DND-41 (cell line): Measurements from ENCODE around the gene CELA2B.

Source experiments
- EZH2 ChIP-seq: IDR thresholded peaks from 3 replicates; pipeline ENCODE4 v1.6.1; 2012; ENCODE audit warnings: borderline replicate concordance, low read depth, mild to moderate bottlenecking, moderate library complexity, low read length, inconsistent platforms; ENCODE audit not compliant: severe bottlenecking
- TF ChIP-seq, protein P1 (sequence below): IDR thresholded peaks from 2 replicates; pipeline ENCODE4 v1.5.1; 2012; ENCODE audit warnings: borderline replicate concordance, low read length, moderate library complexity, mild to moderate bottlenecking; ENCODE audit not compliant: poor library complexity, severe bottlenecking; ENCODE audit errors: extremely low read depth

DNA sequence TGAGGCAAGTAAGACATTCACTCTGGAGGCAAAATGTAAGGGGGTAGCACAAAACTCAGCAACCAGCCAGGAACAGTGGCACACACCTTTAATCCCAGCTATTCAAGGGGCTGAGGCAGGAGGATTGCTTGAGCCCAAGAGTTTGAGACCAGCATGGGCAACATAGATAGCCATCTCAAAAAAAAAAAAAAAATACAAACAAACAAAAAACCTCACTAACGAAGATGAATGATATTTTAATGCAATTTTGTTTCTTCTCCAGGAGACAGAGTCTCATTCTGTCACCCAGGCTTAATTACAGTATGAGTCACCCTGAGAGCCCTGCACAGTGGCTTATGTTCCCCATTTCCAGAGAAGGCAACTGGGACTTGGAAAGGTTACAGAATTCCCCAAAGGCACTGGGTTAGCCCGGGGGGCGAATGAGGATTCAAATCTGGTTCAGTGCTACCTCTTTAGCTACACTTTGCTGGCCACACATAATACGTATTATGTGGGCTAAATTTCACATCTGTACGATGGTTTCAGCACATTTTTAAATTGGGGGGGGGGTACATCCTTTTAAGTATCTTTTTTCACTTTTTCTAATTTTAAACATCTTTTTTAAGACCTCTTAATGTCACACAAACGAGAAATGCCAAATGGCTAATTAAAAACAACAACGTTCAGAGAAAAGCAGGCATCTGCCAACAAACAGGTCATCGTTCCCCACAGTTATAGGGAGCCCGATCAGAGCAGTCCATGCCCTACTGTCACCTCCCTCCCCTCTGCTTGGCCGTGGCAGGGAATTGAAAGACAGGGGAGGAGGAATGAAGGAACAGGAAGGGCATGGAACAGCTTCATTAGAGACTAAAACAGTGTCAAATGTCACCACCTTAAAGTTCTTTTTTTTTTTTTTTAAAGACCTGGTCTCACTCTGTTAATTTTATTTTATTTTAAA lies 15.9 kb upstream of the CELA2B start:
- TF ChIP-seq, protein P1, sequence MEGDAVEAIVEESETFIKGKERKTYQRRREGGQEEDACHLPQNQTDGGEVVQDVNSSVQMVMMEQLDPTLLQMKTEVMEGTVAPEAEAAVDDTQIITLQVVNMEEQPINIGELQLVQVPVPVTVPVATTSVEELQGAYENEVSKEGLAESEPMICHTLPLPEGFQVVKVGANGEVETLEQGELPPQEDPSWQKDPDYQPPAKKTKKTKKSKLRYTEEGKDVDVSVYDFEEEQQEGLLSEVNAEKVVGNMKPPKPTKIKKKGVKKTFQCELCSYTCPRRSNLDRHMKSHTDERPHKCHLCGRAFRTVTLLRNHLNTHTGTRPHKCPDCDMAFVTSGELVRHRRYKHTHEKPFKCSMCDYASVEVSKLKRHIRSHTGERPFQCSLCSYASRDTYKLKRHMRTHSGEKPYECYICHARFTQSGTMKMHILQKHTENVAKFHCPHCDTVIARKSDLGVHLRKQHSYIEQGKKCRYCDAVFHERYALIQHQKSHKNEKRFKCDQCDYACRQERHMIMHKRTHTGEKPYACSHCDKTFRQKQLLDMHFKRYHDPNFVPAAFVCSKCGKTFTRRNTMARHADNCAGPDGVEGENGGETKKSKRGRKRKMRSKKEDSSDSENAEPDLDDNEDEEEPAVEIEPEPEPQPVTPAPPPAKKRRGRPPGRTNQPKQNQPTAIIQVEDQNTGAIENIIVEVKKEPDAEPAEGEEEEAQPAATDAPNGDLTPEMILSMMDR, result no peak
- no peak for TF ChIP-seq EZH2
